Endometrial microvascular endothelial cells (primary cell): ENCODE measurements around the gene ZSWIM6. TPM values are rescaled to one million over a fixed set of nuclear protein-coding genes. Genes with fewer than 3 reads are reported as not detected.
"Not testable (repeated sequence)": the region's sequence is repeated elsewhere in the genome, so short reads cannot be mapped to it uniquely, and the experiment has no call there.

Source experiments
- in situ Hi-C: cut with HindIII; loops from 2 replicates; pipeline ENCODE4 v1.10.0; 2017; ENCODE audit warnings: low sequenced_read_pairs, low pct_unique_long_range_greater_than_20kb; ENCODE audit errors: inconsistent ontology term
- total RNA-seq: library from RNA; depleted of rRNA; stranded (reverse); fragments of >200 nt; gene quantifications from one replicate; pipeline ENCODE4 v1.2.3, GENCODE V29; 2015; ENCODE audit errors: inconsistent ontology term

Gene ZSWIM6
- total RNA-seq, 1 donor from 2014 or later = 11.7 TPM

DNA sequence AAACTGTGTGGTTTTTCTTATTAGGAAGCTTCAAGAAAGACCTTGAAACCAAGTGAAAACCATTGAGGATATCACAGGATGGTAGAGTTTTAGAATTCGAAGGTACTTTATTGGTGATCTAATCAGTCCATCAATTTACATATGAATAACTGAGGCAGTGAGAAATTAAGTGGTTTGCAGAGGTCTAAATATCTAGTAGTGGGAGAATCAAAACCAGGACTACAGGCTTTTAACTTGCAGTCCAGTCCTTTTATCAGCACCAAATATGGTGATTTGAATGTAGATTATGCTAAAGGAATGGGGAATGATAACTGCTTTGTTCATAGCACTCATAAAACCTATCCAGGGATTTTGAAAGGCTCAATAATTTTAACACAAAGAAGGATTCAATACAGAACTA is 85.8 kb downstream of the ZSWIM6 start:
- in situ Hi-C loops = no loop called here

DNA sequence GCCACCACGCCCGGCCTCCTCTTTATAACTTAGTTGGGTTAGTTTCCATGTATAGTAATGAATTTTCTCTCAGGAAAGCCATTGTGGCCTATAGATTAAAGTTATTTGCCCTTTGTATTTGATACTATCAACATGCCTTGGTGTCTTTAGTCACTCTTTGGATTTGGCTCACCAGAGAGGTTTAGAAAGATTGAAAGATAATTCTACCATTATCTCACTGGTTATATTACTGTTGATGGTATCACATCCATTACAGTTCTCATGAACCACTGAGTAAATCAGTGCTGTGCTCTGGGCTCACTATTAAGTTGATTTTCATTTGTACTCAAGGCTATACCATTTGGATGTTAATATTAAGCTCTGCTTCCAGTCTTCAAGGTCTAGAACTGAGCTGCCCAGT is 87.0 kb downstream of the ZSWIM6 start:
- in situ Hi-C loops = no loop called here

DNA sequence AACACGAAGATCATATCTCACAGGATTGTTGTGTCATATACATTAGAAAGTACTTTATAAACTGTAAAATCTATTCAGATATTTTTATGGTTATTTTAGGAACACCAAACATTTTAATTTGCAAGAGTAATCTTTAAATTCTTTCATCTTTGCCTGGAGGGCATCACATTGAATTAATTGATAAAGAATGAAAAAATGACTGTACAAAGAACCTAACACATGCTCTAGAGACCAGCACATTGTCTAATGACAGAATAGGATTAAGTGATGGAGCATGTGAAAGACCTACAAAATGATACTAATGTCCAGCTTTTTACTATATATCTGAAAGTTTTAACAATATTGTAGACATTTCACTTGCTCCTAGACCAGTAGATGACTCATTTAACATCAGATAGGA is 88.0 kb downstream of the ZSWIM6 start:
- in situ Hi-C loops = no loop called here

DNA sequence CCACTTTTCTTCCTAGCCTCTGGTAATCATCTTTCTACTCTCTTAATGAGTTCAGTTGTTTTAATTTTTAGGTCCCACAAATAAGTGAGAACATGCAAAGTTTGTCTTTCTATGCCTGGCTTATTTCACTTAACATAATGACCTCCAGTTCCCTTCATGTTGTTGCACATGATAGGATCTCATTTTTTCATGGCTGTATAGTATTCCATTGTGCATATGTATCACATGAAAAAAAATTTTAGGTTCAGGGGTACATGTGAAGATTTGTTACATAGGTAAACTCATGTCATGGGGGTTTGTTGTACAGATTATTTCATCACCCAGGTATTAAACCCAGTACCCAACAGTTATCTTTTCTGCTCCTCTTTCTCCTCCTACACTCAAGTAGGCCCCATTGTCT is 89.2 kb downstream of the ZSWIM6 start:
- in situ Hi-C loops = not testable (repeated sequence)

DNA sequence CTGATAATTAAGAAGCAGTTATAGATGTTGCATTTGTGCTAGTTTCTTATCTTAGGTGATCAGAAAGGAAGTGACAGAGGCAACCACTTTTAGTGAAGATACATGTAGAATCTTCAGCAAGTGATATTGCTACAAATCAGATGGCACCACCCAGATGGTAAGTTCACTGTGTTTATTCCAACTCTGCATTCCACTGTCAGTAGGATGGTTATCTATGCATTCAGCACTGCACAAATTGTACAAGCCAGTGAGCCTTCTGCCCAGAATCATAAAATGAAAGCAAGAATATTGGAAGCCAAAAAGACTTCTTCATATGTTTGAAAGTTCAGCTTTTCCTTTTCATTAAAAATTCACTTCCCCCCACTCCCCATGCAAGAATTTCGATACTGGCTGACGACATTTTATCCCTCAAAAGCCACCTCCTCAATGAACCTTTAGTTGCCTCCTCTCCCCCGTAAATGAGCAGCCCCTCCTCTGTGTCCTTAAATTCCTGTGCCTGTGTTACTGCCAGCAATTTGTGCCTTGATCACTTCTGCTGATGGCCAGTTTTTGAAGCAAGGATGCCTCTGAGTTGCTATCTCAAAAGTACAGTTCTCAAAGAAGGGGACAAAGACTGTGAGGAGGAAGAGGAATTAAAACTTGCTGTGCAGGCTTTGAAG is 91.6 kb downstream of the ZSWIM6 start:
- in situ Hi-C loops = no loop called here

- in situ Hi-C loops = no loop called here
Measured at GRCh38 chr5:61425918-61426317, 93.9 kb downstream of the ZSWIM6 start.

GRCh38 chr5:61429906-61430305 is 97.8 kb downstream of the ZSWIM6 start:
- in situ Hi-C loops = no loop called here

DNA sequence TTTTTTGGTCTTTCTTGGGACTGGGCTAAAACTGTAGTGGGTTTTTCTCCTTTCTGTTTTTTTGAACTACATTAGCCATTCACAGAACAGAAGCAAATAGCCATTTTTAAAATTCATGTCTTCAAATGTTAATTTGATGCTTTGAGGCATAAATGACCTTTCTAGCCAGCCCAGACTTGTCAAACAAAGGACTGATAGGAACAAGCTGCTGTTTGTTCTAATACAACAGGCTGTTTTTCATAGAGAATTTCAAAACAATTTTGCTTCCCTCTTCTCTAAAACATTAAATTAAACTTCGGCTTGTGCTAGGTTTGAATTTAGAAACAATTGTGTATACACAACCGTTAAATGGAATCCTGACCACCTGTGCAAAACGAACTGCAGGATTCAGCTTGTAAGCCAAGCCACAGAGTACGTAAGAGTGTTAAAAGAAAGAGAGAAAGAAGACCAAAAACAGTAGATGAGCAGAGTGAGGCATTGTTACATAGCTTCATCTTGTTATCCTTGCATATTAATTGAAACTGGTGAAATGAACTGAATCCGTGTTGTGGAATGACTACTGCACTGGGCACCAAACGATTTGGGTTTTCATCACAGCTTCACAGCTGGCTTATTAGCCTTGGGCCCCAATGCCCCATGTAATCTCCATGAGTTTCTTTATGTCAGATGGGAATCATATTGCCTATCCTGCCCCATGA is 100.0 kb downstream of the ZSWIM6 start:
- in situ Hi-C loops = no loop called here

- in situ Hi-C loops = no loop called here
Measured at GRCh38 chr5:61435368-61435767, 103.3 kb downstream of the ZSWIM6 start.

DNA sequence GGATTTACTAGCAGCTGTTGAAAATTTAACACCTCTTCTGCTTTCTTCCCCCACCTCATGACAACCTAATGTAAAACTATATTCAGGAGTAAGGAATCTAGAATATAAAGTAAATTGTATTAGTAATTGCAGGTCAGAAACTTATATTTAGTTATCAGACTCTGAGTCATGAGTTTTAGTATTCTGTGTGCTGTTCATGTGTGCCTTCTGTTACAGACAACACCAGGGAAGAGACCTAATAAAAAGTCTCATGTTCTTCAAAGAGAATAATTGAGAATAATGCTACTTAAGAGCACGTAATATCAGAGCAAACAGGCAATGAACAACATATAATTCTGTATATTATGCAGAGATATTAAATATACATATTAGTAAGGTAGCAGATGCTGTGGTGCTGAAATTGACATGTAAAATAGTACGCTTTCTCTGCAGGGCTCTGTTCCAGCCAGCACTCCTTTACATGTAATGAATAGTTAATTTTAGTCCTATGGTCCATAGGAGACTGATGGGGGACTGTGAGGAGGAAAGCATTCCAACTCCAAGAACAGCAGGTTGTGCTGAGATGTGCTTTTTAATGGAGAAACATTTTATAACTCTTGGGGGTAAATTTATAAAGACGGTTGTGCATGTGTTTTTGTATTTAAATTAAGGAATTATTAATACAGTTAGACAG is 106.4 kb downstream of the ZSWIM6 start:
- in situ Hi-C loops = no loop called here

- in situ Hi-C loops = no loop called here
Measured at GRCh38 chr5:61440086-61440485, 108.0 kb downstream of the ZSWIM6 start.

- in situ Hi-C loops = no loop called here
Measured at GRCh38 chr5:61440596-61440995, 108.5 kb downstream of the ZSWIM6 start.

- in situ Hi-C loops = no loop called here
Measured at GRCh38 chr5:61441742-61442141, 109.7 kb downstream of the ZSWIM6 start.

- in situ Hi-C loops = no loop called here
Measured at GRCh38 chr5:61447780-61448495, 115.9 kb downstream of the ZSWIM6 start.

- in situ Hi-C loops = no loop called here
Measured at GRCh38 chr5:61449804-61450492, 117.9 kb downstream of the ZSWIM6 start.

- in situ Hi-C loops = no loop called here
Measured at GRCh38 chr5:61450493-61451279, 118.6 kb downstream of the ZSWIM6 start.

DNA sequence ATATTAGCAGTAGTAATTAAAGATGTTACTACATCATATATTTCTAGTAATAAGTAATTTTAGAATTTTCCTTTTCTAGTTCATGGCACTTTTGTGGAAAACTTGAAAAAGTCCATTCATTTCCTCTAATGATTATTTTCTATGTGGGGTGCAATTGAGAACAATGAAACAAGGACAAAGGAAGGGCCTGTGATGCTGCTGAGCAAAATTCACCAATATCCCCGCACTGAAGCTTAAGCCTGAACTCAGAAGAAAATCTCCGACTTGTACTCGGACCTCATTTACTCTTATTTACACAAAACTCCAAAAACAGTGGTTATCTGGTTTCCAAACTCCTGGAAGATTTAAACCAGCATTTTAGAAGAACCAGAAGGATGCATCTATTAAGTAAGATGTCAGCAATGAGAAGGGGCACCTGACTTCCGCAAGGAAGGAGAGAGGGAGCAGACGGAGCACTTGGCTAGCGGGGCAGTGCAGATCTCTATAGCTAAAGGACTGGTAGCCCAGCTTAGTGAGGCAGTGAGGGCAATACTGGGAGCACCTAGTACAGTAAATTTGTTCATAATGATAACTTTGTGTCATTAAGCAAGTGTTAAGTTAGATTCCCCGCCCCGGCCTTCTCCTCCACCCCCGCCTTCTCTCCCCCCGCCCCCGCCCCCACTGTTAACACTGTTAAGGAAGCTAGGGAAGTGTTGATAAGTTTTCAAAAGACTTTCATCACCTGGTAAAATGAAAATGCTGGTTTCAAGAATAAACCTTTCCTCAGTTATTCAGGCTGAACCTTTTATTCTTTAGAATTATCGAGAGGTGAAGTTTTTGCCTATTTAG is 123.3 kb downstream of the ZSWIM6 start:
- in situ Hi-C loops = no loop called here
